ENCODE results near the gene DNAH3. TPM values are rescaled to one million over a fixed set of nuclear protein-coding genes. Genes with fewer than 3 reads are reported as not detected.

DNAH3 gene
- total and polyA plus RNA-seq, 2 of the 8 experiments (the other 6 are each of a cell fraction or from before 2014, with no cell fraction given): 0.57 to 0.71 TPM

DNA sequence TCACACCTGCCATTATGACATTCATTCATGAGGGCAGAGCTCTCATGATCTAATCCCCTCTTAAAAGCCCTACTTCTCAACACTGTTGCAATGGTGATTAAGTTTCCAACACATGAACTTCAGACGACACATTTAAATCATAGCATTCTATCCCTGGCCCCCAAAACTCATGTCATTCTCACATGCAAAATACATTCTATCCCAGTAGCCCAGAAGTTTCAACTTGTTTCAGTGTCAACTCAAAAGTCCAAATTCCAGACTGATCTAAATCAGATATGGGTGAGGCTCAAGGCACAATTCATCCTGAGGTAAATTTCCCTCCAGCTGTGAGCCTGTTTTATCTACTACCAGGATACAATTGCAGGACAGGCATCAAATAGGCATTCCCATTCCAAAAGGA is 224.9 kb downstream of the DNAH3 start:
- no peak overlapping the region for H4K5ac ChIP-seq (ENCODE audit: insufficient read length, low read depth, low read length)

More for the DNA sequence above, 224.9 kb downstream of the DNAH3 start:
- Histone ChIP-seq H2BK5ac (ENCODE audit: low read depth, low read length) (no peak overlapping the region), H3K4ac (replicated peaks; ENCODE audit: insufficient read length, low read depth, low read length) (no peak overlapping the region), H2BK20ac (ENCODE audit: low read length) (no peak overlapping the region), H3K79me2 (ENCODE audit: control insufficient read depth in 1 of 2, insufficient read depth in 2 of 2, low read length in 2 of 2) (no peaks in the 10 kb centered on the region), H3K23ac (ENCODE audit: insufficient read length) (no peak overlapping the region), H3K9ac (replicated peaks in 1 of 4; ENCODE audit: extremely low read depth in 1 of 4, low read depth in 3 of 4, low read length in 3 of 4) (no peak overlapping the region), H3K4me1 (replicated peaks in 1 of 4; ENCODE audit: control insufficient read depth in 3 of 4, insufficient read depth in 4 of 4, low read length in 3 of 4) (no peaks in the 10 kb centered on the region), H3K56ac (replicated peaks; ENCODE audit: insufficient read length, low read depth, low read length) (no peak overlapping the region), H3K4me3 (ENCODE audit: extremely low read depth in 1 of 4, insufficient read depth in 2 of 4, low read depth in 3 of 4, low read length in 4 of 4) (no peak overlapping the region), H3K27me3 (replicated peaks in 1 of 4; ENCODE audit: control insufficient read depth in 3 of 4, extremely low read depth in 1 of 4, insufficient read depth in 3 of 4, low read length in 3 of 4) (no peaks in the 10 kb centered on the region), H3K27ac (ENCODE audit: low read depth, low read length) (no peak overlapping the region), H2BK12ac (ENCODE audit: low read depth, low read length) (no peak overlapping the region), H4K91ac (replicated peaks; ENCODE audit: insufficient read length, low read length) (no peak overlapping the region), H2AFZ (ENCODE audit: low read length) (no peak overlapping the region), H3K79me1 (ENCODE audit: low read depth, low read length) (no peaks in the 10 kb centered on the region), H3K4me2 (ENCODE audit: insufficient read depth in 1 of 2, low read depth in 2 of 2, low read length in 2 of 2) (no peak overlapping the region), H2AK5ac (ENCODE audit: low read depth, low read length) (no peak overlapping the region), H4K8ac (ENCODE audit: extremely low read depth, insufficient read depth, low read length) (no peak overlapping the region), H3K18ac (ENCODE audit: extremely low read depth, low read length) (no peak overlapping the region), H2BK120ac (replicated peaks; ENCODE audit: low read depth, low read length) (no peak overlapping the region), H4K20me1 (replicated peaks in 1 of 2; ENCODE audit: control insufficient read depth in 1 of 2, insufficient read depth in 2 of 2, low read length in 2 of 2) (no peaks in the 10 kb centered on the region), H2BK15ac (ENCODE audit: low read length) (no peak overlapping the region), H3K36me3 (ENCODE audit: control insufficient read depth in 2 of 4, insufficient read depth in 4 of 4, low read length in 3 of 4) (peaks cover 0 to 3% (median 0%) of the 10 kb centered on the region in 4 experiments; a peak in 1 of 8 replicates), H3K23me2 (ENCODE audit: low read depth, low read length) (no peaks in the 10 kb centered on the region), H3K14ac (ENCODE audit: insufficient read length) (no peak overlapping the region), H3K9me3 (ENCODE audit: insufficient read depth in 2 of 2, low read depth in 1 of 2, low read length in 1 of 2) (no peaks in the 10 kb centered on the region)
- FAIRE-seq (no peak), DNase-seq (ENCODE audit: low read depth in 1 of 2, low spot score in 2 of 2) (no peak)
- CTCF ChIA-PET (ENCODE audit: partially characterized antibody): no interaction called here
- POLR2A ChIA-PET (ENCODE audit: partially characterized antibody): no interaction called here
- WGBS, 2 experiments (ENCODE audit: extremely low coverage in 1 of 2, insufficient coverage in 1 of 2, insufficient read length in 1 of 2, insufficient replicate concordance in 2 of 2, low coverage in 1 of 2, low lambda C conversion rate in 2 of 2, missing lambda C conversion rate in 1 of 2): 76% methylated on average over 1 of the region's 1 CpG; no CpG with 5 or more reads in 1 of the 2 experiments
- TF ChIP-seq GABPA (IDR thresholded peaks at IDR 0.05; ENCODE audit: borderline replicate concordance, insufficient read depth, low read length): no peak
- TF ChIP-seq KDM5A (IDR thresholded peaks at IDR 0.05; ENCODE audit: low read length): no peak
- TF ChIP-seq RXRA (IDR thresholded peaks at IDR 0.05; ENCODE audit: insufficient read depth, low read depth, low read length): no peak
- TF ChIP-seq JUN (IDR thresholded peaks at IDR 0.05; ENCODE audit: low read depth, low read length): no peak
- no peak for TF ChIP-seq GTF2F1 (IDR thresholded peaks at IDR 0.05; ENCODE audit: borderline replicate concordance, low read depth, low read length)
- no peak for TF ChIP-seq HDAC6 (IDR thresholded peaks at IDR 0.05; ENCODE audit: low read depth, low read length)
- no peak for TF ChIP-seq HDAC2 (IDR thresholded peaks at IDR 0.05; ENCODE audit: borderline replicate concordance in 1 of 2, low read depth in 2 of 2, low read length in 2 of 2)
- no peak for TF ChIP-seq POU5F1 (IDR thresholded peaks at IDR 0.05; ENCODE audit: low read depth, low read length)
- no peak for TF ChIP-seq TBP (IDR thresholded peaks at IDR 0.05; ENCODE audit: low read depth, low read length)
- TF ChIP-seq SIX5 (IDR thresholded peaks at IDR 0.05; ENCODE audit: low read depth, low read length): no peak
- TF ChIP-seq, protein P1, sequence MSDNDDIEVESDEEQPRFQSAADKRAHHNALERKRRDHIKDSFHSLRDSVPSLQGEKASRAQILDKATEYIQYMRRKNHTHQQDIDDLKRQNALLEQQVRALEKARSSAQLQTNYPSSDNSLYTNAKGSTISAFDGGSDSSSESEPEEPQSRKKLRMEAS (IDR thresholded peaks at IDR 0.05): no peak

Data from H1 (cell line).